ENCODE data around the gene KHK. TPM values are rescaled to one million over a fixed set of nuclear protein-coding genes. Genes with fewer than 3 reads are reported as not detected.

The KHK gene
- total RNA-seq, 1 donor from 2014 or later, result 4.5 TPM

DNA sequence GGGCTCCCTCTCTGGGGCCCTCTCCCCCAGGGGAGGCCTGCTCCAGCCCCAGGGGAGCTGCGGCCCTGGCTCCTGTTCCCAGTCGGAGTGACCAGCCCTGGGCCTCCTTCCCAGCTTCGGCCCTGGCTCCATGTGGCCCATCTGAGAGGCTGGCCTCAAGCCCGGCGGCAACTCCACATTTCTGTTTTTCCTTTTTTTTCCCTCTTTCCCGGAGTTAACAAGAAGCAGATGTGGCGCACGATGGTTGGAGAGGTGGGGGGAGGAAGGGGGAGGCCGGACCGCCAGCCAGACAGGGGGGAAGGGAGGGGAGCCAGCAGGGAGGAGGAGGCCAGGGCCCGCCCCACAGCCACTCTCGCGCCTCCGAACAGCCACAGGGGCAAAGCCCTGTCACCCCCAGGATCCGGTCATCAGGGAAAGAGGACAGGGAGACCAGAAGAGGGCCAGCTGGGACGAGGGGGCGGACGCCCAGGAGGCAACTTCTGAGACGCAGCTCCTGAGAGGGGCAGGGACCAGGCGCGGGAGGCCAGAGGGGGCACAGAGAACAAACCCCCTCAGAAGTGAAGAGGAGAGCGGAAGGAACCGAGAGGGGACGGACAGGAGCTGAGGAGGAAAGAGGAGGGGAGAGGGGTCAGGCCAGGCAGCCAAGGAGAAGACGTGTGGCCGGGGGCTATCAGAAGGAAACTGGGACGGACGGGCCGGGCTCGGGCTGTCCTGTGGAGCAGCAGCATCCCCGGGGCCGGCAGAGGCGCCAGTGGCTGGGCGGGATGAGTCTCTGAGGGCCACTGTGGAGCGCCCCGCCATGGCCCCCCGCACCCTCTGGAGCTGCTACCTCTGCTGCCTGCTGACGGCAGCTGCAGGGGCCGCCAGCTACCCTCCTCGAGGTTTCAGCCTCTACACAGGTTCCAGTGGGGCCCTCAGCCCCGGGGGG is 8.0 kb upstream of the KHK start, which contains the start of gene EMILIN1:
Gene EMILIN1 (plus strand): TSS at position 349 of the 928 bp plus-strand sequence. CDS start 451 bp downstream, at position 800.
- peak; percentile 80 for ATAC-seq
- DNase-seq (ENCODE audit: missing footprints), result peak; percentile 91

DNA sequence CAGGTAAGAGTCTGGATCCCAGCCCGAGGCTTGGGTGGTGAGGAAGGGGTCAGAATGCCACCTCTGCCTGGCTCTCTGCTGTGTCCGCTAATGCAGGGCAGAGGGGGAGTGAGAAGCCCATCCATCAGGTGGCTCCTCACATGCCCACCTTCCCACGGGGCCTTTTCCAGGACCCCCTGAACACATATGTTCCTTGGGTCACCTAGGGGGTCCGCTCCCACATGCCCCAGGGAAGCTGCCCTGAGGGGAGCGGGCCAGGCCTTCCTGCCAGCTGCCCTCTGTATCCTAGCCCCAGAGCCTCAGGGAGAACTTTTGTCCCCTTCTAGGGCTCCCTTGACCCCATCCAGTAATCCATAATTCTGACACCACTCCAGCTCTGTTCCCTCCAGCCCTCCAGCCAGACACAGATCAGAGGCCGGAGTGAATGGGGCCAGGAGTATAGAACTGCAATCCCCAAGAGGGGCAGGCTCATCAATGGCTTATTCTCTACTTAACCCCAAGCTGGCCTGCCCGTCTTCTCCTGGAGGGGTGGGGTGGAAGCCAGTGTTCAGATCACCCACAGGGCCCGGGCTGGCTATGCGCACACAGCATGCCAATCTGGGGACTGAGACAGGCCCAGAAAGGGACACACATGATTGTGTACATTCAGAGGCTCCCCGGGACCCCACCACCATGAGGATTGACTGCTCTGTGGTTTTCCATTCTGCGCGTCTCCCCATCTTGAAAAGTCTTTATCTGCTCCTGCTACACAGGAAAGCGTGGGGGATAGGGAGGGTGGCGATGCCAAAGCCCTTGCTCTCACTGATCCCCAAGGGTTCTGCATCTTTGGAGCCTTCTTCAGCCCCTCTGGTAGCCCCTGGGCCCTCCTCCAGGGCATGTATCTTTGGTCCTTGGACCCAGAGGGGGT is 7.1 kb upstream of the KHK start:
- intact Hi-C loops (cut with DNase I), result no loop called here
- ATAC-seq (no peak), DNase-seq (ENCODE audit: missing footprints) (no peak)

More for the DNA sequence above, 8.0 kb upstream of the KHK start, which contains the start of gene EMILIN1:
- intact Hi-C loops (cut with DNase I), result no loop called here

DNA sequence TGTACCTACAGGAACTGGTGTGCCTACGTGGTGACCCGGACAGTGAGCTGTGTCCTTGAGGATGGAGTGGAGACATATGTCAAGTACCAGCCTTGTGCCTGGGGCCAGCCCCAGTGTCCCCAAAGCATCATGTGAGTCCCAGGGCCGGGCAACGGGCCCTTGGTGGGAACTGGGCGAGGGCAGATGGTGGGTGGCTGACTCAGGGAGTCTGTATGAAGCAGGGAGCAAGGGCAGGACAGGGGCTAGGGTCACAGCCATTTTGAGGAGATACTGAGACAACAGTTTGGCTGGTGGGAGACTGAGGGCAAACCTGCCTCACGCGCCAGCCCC is 6.5 kb upstream of the KHK start:
- DNase-seq (ENCODE audit: missing footprints), result no peak
- intact Hi-C loops (cut with DNase I), result no loop called here
- no peak for ATAC-seq

DNA sequence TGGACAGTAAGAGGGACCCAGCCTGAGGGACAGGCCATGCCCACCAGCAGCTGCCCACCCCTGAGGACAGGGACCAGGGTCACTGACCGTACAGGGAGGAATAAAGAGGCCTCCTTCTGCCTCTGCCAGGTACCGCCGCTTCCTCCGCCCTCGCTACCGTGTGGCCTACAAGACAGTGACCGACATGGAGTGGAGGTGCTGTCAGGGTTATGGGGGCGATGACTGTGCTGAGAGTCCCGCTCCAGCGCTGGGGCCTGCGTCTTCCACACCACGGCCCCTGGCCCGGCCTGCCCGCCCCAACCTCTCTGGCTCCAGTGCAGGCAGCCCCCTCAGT is 6.0 kb upstream of the KHK start:
- DNase-seq (ENCODE audit: missing footprints) (no peak), ATAC-seq (no peak)
- intact Hi-C loops (cut with DNase I), result no loop called here

DNA sequence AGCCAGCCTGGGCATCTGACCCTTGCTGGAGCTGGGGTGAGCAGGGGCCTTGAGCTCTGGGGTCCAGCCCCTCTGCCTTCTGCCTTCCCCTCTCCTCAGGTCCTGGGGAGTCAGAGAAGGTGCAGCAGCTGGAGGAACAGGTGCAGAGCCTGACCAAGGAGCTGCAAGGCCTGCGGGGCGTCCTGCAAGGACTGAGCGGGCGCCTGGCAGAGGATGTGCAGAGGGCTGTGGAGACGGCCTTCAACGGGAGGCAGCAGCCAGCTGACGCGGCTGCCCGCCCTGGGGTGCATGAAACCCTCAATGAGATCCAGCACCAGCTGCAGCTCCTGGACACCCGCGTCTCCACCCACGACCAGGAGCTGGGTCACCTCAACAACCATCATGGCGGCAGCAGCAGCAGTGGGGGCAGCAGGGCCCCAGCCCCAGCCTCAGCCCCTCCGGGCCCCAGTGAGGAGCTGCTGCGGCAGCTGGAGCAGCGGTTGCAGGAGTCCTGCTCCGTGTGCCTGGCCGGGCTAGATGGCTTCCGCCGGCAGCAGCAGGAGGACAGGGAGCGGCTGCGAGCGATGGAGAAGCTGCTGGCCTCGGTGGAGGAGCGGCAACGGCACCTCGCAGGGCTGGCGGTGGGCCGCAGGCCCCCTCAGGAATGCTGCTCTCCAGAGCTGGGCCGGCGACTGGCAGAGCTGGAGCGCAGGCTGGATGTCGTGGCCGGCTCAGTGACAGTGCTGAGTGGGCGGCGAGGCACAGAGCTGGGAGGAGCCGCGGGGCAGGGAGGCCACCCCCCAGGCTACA is 4.4 kb upstream of the KHK start:
- intact Hi-C loops (cut with DNase I), result no loop called here

DNA sequence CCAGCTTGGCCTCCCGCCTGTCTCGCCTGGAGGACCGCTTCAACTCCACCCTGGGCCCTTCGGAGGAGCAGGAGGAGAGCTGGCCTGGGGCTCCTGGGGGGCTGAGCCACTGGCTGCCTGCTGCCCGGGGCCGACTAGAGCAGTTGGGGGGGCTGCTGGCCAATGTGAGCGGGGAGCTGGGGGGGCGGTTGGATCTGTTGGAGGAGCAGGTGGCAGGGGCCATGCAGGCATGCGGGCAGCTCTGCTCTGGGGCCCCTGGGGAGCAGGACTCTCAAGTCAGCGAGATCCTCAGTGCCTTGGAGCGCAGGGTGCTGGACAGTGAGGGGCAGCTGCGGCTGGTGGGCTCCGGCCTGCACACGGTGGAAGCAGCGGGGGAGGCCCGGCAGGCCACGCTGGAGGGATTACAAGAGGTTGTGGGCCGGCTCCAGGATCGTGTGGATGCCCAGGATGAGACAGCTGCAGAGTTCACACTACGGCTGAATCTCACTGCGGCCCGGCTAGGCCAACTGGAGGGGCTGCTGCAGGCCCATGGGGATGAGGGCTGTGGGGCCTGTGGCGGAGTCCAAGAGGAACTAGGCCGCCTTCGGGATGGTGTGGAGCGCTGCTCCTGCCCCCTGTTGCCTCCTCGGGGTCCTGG is 3.7 kb upstream of the KHK start:
- intact Hi-C loops (cut with DNase I), result no loop called here
- no peak for ATAC-seq
- no peak for DNase-seq (ENCODE audit: missing footprints)

More for the DNA sequence above, 4.4 kb upstream of the KHK start:
- DNase-seq (ENCODE audit: missing footprints) (no peak), ATAC-seq (no peak)

DNA sequence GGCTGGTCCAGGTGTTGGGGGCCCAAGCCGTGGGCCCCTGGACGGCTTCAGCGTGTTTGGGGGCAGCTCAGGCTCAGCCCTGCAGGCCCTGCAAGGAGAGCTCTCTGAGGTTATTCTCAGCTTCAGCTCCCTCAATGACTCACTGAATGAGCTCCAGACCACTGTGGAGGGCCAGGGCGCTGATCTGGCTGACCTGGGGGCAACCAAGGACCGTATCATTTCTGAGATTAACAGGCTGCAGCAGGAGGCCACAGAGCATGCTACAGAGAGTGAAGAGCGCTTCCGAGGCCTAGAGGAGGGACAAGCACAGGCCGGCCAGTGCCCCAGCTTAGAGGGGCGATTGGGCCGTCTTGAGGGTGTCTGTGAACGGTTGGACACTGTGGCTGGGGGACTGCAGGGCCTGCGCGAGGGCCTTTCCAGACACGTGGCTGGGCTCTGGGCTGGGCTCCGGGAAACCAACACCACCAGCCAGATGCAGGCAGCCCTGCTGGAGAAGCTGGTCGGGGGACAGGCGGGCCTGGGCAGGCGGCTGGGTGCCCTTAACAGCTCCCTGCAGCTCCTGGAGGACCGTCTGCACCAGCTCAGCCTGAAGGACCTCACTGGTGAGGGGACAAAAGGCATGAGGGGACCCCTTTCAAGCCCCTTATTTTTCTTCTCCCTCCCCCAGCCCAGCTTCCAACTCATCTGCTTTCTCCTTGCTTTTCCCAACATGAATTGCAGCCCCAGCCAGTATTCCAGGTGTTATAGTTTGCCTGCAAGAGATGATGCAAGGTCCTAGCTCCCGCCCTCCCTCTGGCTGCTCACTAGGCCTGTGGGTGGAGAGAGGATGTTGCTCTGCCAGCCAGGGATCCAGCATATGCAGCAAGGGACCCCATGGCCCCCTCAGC is 2.9 kb upstream of the KHK start:
- ATAC-seq, result no peak
- DNase-seq (ENCODE audit: missing footprints), result no peak
- intact Hi-C loops (cut with DNase I), result no loop called here

DNA sequence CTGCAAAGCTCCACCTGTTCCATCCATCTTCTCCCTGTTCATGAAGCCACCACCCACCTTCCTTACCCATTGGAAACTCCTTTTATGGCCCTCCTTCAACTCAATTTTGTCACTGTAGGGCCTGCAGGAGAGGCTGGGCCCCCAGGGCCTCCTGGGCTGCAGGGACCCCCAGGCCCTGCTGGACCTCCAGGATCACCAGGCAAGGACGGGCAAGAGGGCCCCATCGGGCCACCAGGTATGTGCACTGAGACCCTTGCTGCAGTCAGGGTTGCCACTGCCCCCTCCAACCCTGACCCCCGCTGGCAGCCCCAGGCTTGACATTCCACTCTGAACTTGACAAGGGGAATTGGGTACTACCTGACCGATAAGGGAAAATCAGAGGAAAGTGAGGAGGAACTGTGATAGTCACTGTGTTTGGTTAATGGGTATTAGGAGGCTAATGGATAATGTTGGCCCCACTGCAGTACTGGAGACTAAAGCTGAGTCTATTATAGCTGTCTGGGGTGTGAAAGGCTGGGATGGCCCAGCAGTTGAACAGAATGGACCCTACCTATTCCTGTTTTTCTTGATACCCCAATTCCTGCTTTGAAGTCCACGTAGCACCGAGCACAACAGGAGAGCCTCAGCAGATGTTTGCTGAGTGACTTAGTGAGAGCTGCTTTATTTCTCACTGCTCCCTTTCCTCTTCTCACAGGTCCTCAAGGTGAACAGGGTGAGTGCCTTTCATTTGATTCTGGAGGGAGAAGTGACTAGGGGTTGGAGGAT is 2.1 kb upstream of the KHK start:
- ATAC-seq (no peak), DNase-seq (ENCODE audit: missing footprints) (no peak)

DNA sequence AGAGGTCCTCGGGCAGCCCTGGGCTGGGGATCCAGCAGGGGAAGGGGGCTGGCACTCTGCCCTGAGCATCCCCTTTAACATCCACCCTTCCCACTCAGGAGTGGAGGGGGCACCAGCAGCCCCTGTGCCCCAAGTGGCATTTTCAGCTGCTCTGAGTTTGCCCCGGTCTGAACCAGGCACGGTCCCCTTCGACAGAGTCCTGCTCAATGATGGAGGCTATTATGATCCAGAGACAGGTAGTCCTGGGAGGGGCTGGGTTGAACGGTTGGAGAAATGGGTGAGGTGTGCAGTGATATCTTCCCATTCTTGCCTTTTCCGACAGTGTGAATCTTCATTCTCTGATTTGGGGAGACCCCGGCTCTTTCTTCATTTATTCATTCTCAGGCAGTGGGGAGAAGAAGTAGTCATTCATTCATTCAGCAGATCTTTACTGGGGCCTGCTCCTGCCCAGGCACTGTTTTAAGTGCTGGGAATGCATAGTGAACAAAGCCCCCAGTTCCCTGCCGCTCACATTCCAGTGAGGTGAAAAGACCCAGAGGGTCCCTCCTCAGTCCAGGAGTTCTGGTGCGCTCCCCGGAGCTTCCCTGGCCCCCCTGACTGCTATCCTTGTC is 1.4 kb upstream of the KHK start:
- ATAC-seq (no peak), DNase-seq (ENCODE audit: missing footprints) (no peak)
- intact Hi-C loops (cut with DNase I), result loop anchor here (5.0 kb wide), 1 partner anchor 53 kb away; the partner anchor contains the start of gene TMEM214

More for the DNA sequence above, 2.1 kb upstream of the KHK start:
- intact Hi-C loops (cut with DNase I), result loop anchor here (5.0 kb wide), 1 partner anchor 52 kb away; the partner anchor contains the start of gene TMEM214

DNA sequence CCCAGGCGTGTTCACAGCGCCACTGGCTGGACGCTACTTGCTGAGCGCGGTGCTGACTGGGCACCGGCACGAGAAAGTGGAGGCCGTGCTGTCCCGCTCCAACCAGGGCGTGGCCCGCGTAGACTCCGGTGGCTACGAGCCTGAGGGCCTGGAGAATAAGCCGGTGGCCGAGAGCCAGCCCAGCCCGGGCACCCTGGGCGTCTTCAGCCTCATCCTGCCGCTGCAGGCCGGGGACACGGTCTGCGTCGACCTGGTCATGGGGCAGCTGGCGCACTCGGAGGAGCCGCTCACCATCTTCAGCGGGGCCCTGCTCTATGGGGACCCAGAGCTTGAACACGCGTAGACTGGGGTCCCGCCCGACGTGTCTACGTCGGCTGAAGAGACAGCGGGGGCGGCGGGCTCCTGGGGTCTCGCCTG is 891 bp upstream of the KHK start:
- intact Hi-C loops (cut with DNase I), result loop anchor here (1.0 to 5.0 kb wide), 3 partner anchors 34 to 125 kb away; partner anchors contain the start of genes AGBL5 and TMEM214
- DNase-seq (ENCODE audit: missing footprints), result peak; percentile 92
- ATAC-seq, result peak; percentile 62

DNA sequence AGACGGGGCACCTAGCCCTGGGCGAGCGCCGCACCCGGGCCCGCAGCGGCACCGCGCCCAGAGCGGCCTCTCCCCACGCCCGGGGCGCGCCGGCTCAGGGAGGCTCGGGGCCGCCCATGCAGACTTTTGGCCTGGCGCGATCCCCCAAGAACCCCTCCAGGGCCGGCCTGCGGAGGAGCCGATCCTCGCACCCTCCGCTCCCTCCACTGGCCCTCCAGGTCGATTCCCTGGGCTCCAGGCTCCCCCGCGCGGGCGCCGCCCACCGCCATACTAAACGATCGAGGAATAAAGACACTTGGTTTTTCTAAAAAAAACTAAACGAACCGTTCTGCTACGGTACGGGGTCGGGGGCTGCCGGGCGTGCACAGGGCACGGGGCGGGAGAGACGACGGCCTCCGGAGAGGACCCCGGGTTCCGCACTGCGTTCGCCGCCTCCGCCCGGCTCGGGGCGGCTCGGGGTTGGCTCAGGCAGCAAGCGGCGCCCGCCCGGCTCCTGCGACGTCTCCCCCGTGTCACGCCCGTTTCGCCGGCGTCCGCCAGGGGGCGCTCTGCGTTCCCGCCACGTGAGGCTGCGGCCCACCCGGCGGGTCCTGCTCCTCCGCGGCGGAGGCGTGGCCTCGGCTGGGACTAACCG is 365 bp upstream of the KHK start:
- intact Hi-C loops (cut with DNase I), result loop anchor here (1.0 to 5.0 kb wide), 3 partner anchors 35 to 125 kb away; partner anchors contain the start of genes AGBL5 and TMEM214
- ATAC-seq (peak; percentile 93), DNase-seq (ENCODE audit: missing footprints) (peak; percentile 98)

DNA sequence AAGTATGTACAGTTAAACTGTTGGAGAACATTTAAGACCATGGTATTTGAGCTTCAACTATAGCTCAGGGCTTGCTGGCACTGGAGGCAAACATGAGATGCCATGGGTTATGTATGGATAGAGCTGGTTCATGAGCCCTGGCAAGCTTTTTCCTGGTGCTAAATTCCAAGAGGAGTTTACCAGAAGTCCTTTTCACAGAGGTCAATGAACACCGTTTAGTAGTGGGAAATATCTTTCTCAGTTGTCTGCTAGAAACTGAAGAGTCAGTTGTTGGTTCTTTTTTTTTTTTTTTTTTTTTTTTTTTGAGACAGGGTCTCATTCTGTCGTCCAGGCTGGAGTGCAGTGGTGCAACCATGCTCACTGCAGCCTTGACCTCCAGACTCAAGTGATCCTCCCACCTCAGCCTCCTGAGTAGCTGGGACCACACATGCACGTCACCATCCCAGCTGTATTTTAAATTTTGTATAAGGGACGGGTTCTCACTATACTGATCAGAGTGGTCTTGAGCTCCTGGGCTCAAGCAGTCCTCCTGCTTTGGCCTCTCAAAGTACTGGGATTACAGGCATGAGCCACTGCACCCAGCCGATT is 1.3 kb downstream of the KHK start:
- intact Hi-C loops (cut with DNase I), result loop anchor here (2.0 to 5.0 kb wide), 2 partner anchors 56 to 127 kb away; partner anchors contain the start of gene TMEM214
- DNase-seq (ENCODE audit: missing footprints), result no peak
- no peak for ATAC-seq

DNA sequence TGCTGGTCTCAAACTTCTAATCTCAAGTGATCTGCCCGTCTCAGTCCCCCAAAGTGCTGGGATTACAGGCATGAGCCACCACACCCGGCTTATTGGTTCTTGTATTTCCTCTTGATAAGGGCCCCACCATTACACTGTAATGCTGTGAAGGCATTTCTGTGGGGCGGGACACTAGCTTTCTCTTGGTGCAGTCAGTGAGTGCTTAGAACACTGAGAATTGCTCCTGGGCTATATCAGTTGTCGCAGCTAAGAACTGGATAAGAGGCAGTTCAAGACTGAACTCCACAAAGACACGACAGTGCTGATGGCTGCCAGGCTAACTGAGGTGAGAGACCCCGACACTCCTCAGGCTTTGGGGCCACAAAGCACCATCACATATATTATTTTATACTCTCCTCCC is 2.1 kb downstream of the KHK start:
- intact Hi-C loops (cut with DNase I), result loop anchor here (5.0 kb wide), 1 partner anchor 56 kb away; the partner anchor contains the start of gene TMEM214

DNA sequence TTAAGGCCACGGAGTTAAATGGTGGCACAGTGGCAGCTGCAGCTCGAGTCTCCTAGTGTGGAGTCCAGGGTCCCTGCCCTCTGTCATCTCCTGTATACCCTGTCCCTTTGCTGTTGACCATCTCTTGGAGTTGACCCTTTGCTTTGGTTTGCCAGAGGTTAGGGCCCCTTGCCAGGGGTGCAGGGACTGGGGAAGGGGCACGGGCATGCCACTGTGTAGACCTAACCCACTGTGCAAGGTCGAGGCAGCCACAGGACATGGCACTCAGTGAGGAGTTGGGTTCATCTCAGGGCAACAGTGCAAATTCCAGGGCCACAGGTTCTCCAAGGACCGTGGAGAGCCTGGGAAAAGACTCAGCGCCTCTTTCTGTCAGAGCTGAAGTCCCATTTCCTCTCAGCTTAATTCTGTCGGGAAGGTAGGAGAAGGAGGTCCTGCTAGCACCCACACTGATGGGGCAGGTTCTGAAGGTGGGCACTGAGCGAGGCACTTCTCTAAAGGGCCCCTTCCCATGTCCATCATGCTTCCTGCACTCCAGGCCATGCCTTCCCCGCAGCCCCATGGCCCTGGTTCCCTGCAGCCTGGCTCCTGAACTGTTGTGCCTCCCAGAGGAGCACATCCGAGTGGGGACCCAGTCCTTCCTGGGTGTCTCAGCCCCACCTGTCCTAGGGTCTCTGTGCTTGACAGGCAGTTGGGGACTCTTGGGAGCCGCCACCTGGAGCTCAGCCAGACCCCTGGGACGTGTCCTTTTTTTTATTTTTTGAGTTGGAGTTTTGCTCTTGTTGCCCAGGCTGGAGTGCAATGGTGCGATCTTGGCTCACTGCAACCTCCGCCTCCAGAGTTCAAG is 2.8 kb downstream of the KHK start:
- DNase-seq (ENCODE audit: missing footprints) (peak; percentile 5), ATAC-seq (no peak)
- intact Hi-C loops (cut with DNase I), result loop anchor here (5.0 kb wide), 1 partner anchor 57 kb away; the partner anchor contains the start of gene TMEM214

More for the DNA sequence above, 2.1 kb downstream of the KHK start:
- DNase-seq (ENCODE audit: missing footprints) (no peak), ATAC-seq (no peak)

All from Right ventricle myocardium inferior (tissue), 1 donor.